ENCODE results near the gene HEG1. TPM values are rescaled to one million over a fixed set of nuclear protein-coding genes. Genes with fewer than 3 reads are reported as not detected.

HEG1 gene
- total and polyA plus RNA-seq, 2 donors (not counting 3 experiments of a cell fraction or from before 2014, with no cell fraction given) = 50.1 to 106 TPM

DNA sequence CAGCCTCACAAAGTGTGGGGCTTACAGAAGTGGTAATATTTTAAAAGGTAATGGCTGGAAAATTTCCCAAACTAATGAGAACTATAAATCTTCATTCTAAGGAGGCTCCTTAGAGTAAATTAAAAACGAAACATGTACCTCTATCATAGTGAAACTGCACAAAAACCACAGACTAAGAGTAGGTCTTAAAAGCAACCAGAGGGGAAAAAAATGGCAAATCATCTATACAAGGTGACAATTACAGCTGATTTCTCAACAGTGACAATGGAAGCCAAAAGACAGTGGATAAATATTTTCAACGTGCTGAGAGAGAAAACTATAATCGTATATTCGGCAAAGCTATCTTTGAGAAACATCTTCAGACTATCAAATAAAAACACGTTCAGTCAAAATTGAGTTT is 20.6 kb downstream of the HEG1 start:
- Histone ChIP-seq H3K9ac (replicated peaks; ENCODE audit: extremely low read depth, insufficient read depth, low read length) (no peak overlapping the region), H3K4me2 (ENCODE audit: insufficient read depth, low read length) (no peak overlapping the region), H3K9me3 (replicated peaks; ENCODE audit: control insufficient read depth, insufficient read depth, low read length) (no peaks in the 10 kb centered on the region), H3K9me1 (replicated peaks; ENCODE audit: control insufficient read depth, extremely low read depth, insufficient read depth, low read length) (no peaks in the 10 kb centered on the region), H3K4me3 (replicated peaks in 1 of 3; ENCODE audit: insufficient read depth in 1 of 3, low read depth in 1 of 3, low read length in 3 of 3) (no peak overlapping the region), H3K27ac (ENCODE audit: insufficient read depth, low read depth, low read length) (no peak overlapping the region), H3K36me3 (ENCODE audit: control insufficient read depth in 2 of 2, extremely low read depth in 1 of 2, insufficient read depth in 2 of 2, low read length in 2 of 2) (no peaks in the 10 kb centered on the region), H3K27me3 (ENCODE audit: control insufficient read depth in 2 of 2, insufficient read depth in 2 of 2, low read length in 2 of 2) (no peaks in the 10 kb centered on the region), H4K20me1 (replicated peaks; ENCODE audit: control insufficient read depth, extremely low read depth, insufficient read depth, low read length) (peaks cover 3% of the 10 kb centered on the region), H3K4me1 (ENCODE audit: control insufficient read depth, extremely low read depth, insufficient read depth, low read length) (peaks cover 29% of the 10 kb centered on the region), H2AFZ (ENCODE audit: low read depth, low read length) (no peak overlapping the region), H3K79me2 (ENCODE audit: control insufficient read depth, insufficient read depth, low read length) (peaks cover 43% of the 10 kb centered on the region)
- no TSS peak for BruUV-seq (replicated peaks)
- FAIRE-seq = no peak
- DNase-seq (ENCODE audit: low read depth, low spot score) = no peak
- CTCF ChIA-PET = interaction anchor here (0.8 to 1.9 kb wide), 2 partner anchors 9 to 95 kb away, joined by 3 read pairs; no protein-coding TSS in a partner anchor
- TF ChIP-seq JUN (IDR thresholded peaks at IDR 0.05; ENCODE audit: borderline replicate concordance, insufficient read depth, insufficient read length, low read depth) (no peak), MAX (IDR thresholded peaks at IDR 0.05; ENCODE audit: insufficient read depth, insufficient read length) (no peak), POLR2A (IDR thresholded peaks at IDR 0.05; ENCODE audit: low read depth, low read length) (no peak), FOS (IDR thresholded peaks at IDR 0.05; ENCODE audit: borderline replicate concordance, insufficient read depth, low read length) (no peak), GATA2 (IDR thresholded peaks at IDR 0.05; ENCODE audit: insufficient read depth, insufficient read length, low read depth, low read length) (no peak), POLR2AphosphoS5 (IDR thresholded peaks at IDR 0.05; ENCODE audit: insufficient read depth, low read depth, low read length) (no peak), EZH2 (IDR thresholded peaks at IDR 0.05; ENCODE audit: borderline replicate concordance, low read depth, low read length, severe bottlenecking) (no peak)
- POLR2A ChIA-PET = no interaction called here
- intact Hi-C loops (cut with micrococcal nuclease) = no loop called here
- dilution Hi-C loops (cut with MboI; ENCODE audit: extremely low pct_ligation_motif_present, low sequenced_read_pairs) = no loop called here

GRCh38 chr3:125033616-125034015 is 22.2 kb downstream of the HEG1 start:
- intact Hi-C loops (cut with micrococcal nuclease) (no loop called here), dilution Hi-C loops (cut with MboI; ENCODE audit: extremely low pct_ligation_motif_present, low sequenced_read_pairs) (no loop called here)
- Histone ChIP-seq H3K27ac (ENCODE audit: insufficient read depth, low read depth, low read length) (no peak overlapping the region), H3K27me3 (ENCODE audit: control insufficient read depth in 2 of 2, insufficient read depth in 2 of 2, low read length in 2 of 2) (no peaks in the 10 kb centered on the region), H3K4me3 (replicated peaks in 1 of 3; ENCODE audit: insufficient read depth in 1 of 3, low read depth in 1 of 3, low read length in 3 of 3) (no peak overlapping the region), H4K20me1 (replicated peaks; ENCODE audit: control insufficient read depth, extremely low read depth, insufficient read depth, low read length) (peaks cover 3% of the 10 kb centered on the region), H3K4me1 (ENCODE audit: control insufficient read depth, extremely low read depth, insufficient read depth, low read length) (peaks cover 14% of the 10 kb centered on the region), H3K9ac (replicated peaks; ENCODE audit: extremely low read depth, insufficient read depth, low read length) (no peak overlapping the region), H3K9me3 (replicated peaks; ENCODE audit: control insufficient read depth, insufficient read depth, low read length) (no peaks in the 10 kb centered on the region), H3K79me2 (ENCODE audit: control insufficient read depth, insufficient read depth, low read length) (peaks cover 32% of the 10 kb centered on the region), H2AFZ (ENCODE audit: low read depth, low read length) (no peak overlapping the region), H3K9me1 (replicated peaks; ENCODE audit: control insufficient read depth, extremely low read depth, insufficient read depth, low read length) (no peaks in the 10 kb centered on the region), H3K4me2 (ENCODE audit: insufficient read depth, low read length) (no peak overlapping the region), H3K36me3 (ENCODE audit: control insufficient read depth in 2 of 2, extremely low read depth in 1 of 2, insufficient read depth in 2 of 2, low read length in 2 of 2) (peaks cover 0 to 6% of the 10 kb centered on the region in 2 experiments)
- CTCF ChIA-PET = interaction anchor here (1.5 to 2.0 kb wide), 4 partner anchors 9 to 117 kb away, joined by 3 to 7 read pairs (median 6); no protein-coding TSS in a partner anchor
- DNase-seq (ENCODE audit: low read depth, low spot score) (no peak), FAIRE-seq (no peak)
- no peak for TF ChIP-seq JUN (IDR thresholded peaks at IDR 0.05; ENCODE audit: borderline replicate concordance, insufficient read depth, insufficient read length, low read depth)
- BruUV-seq (replicated peaks) = no TSS peak
- POLR2A ChIA-PET = no interaction called here
